ENCODE data around the gene ELP4.

ELP4 gene

GRCh38 chr11:31764261-31764660, 254.7 kb downstream of the ELP4 start:
- no peak overlapping the region for H3K4me3 ChIP-seq (ENCODE audit: low read length)
- H3K27me3 ChIP-seq (ENCODE audit: insufficient read depth, low read length) = no peaks in the 10 kb centered on the region
- no peaks in the 10 kb centered on the region for H3K36me3 ChIP-seq (ENCODE audit: insufficient read depth, low read depth, low read length)
- H3K4me1 ChIP-seq (ENCODE audit: insufficient read depth, low read length) = peaks cover 7% of the 10 kb centered on the region; the same call in 1 of the 2 replicates
- no peaks in the 10 kb centered on the region for H3K9me3 ChIP-seq (ENCODE audit: insufficient read depth, low read depth, low read length)
- no peak overlapping the region for H3K27ac ChIP-seq (ENCODE audit: low read length)
- H3K9ac ChIP-seq (ENCODE audit: low read depth, low read length) = no peak overlapping the region

GRCh38 chr11:31764766-31765165, 255.2 kb downstream of the ELP4 start:
- Histone ChIP-seq H3K4me1 (ENCODE audit: insufficient read depth, low read length) (peaks cover 9% of the 10 kb centered on the region; the same call in 1 of the 2 replicates), H3K9ac (ENCODE audit: low read depth, low read length) (no peak overlapping the region), H3K27ac (ENCODE audit: low read length) (no peak overlapping the region), H3K9me3 (ENCODE audit: insufficient read depth, low read depth, low read length) (no peaks in the 10 kb centered on the region), H3K4me3 (ENCODE audit: low read length) (no peak overlapping the region), H3K36me3 (ENCODE audit: insufficient read depth, low read depth, low read length) (no peaks in the 10 kb centered on the region), H3K27me3 (ENCODE audit: insufficient read depth, low read length) (no peaks in the 10 kb centered on the region)

GRCh38 chr11:31767066-31767465, 257.5 kb downstream of the ELP4 start:
- Histone ChIP-seq H3K9ac (ENCODE audit: low read depth, low read length) (no peak overlapping the region), H3K27me3 (ENCODE audit: insufficient read depth, low read length) (no peaks in the 10 kb centered on the region), H3K4me3 (ENCODE audit: low read length) (no peak overlapping the region), H3K27ac (ENCODE audit: low read length) (no peak overlapping the region), H3K4me1 (ENCODE audit: insufficient read depth, low read length) (peaks cover 9% of the 10 kb centered on the region; the same call in 1 of the 2 replicates), H3K36me3 (ENCODE audit: insufficient read depth, low read depth, low read length) (no peaks in the 10 kb centered on the region), H3K9me3 (ENCODE audit: insufficient read depth, low read depth, low read length) (no peaks in the 10 kb centered on the region)

- Histone ChIP-seq H3K4me1 (ENCODE audit: insufficient read depth, low read length) (peaks cover 9% of the 10 kb centered on the region; the same call in 1 of the 2 replicates), H3K36me3 (ENCODE audit: insufficient read depth, low read depth, low read length) (no peaks in the 10 kb centered on the region), H3K9ac (ENCODE audit: low read depth, low read length) (no peak overlapping the region), H3K27me3 (ENCODE audit: insufficient read depth, low read length) (no peaks in the 10 kb centered on the region), H3K9me3 (ENCODE audit: insufficient read depth, low read depth, low read length) (no peaks in the 10 kb centered on the region), H3K27ac (ENCODE audit: low read length) (no peak overlapping the region), H3K4me3 (ENCODE audit: low read length) (no peak overlapping the region)
Observed at GRCh38 chr11:31767685-31768084, 258.1 kb downstream of the ELP4 start.

- H3K27me3 ChIP-seq (ENCODE audit: insufficient read depth, low read length) = no peaks in the 10 kb centered on the region
- H3K9ac ChIP-seq (ENCODE audit: low read depth, low read length) = no peak overlapping the region
- H3K36me3 ChIP-seq (ENCODE audit: insufficient read depth, low read depth, low read length) = no peaks in the 10 kb centered on the region
- H3K4me3 ChIP-seq (ENCODE audit: low read length) = no peak overlapping the region
- no peak overlapping the region for H3K27ac ChIP-seq (ENCODE audit: low read length)
- H3K4me1 ChIP-seq (ENCODE audit: insufficient read depth, low read length) = peaks cover 9% of the 10 kb centered on the region; the same call in 1 of the 2 replicates
- H3K9me3 ChIP-seq (ENCODE audit: insufficient read depth, low read depth, low read length) = no peaks in the 10 kb centered on the region
Observed at GRCh38 chr11:31768749-31769640, 259.4 kb downstream of the ELP4 start.

GRCh38 chr11:31770011-31770700, 260.6 kb downstream of the ELP4 start:
- H3K9me3 ChIP-seq (ENCODE audit: insufficient read depth, low read depth, low read length) = no peaks in the 10 kb centered on the region
- H3K27me3 ChIP-seq (ENCODE audit: insufficient read depth, low read length) = no peaks in the 10 kb centered on the region
- H3K36me3 ChIP-seq (ENCODE audit: insufficient read depth, low read depth, low read length) = no peaks in the 10 kb centered on the region
- H3K4me1 ChIP-seq (ENCODE audit: insufficient read depth, low read length) = peaks cover 9% of the 10 kb centered on the region; the same call in 1 of the 2 replicates
- H3K27ac ChIP-seq (ENCODE audit: low read length) = no peak overlapping the region
- H3K9ac ChIP-seq (ENCODE audit: low read depth, low read length) = no peak overlapping the region
- no peak overlapping the region for H3K4me3 ChIP-seq (ENCODE audit: low read length)

GRCh38 chr11:31772412-31772811, 262.8 kb downstream of the ELP4 start:
- Histone ChIP-seq H3K9ac (ENCODE audit: low read depth, low read length) (no peak overlapping the region), H3K9me3 (ENCODE audit: insufficient read depth, low read depth, low read length) (peaks cover 2% of the 10 kb centered on the region; the same call in 1 of the 2 replicates), H3K4me3 (ENCODE audit: low read length) (no peak overlapping the region), H3K27me3 (ENCODE audit: insufficient read depth, low read length) (no peaks in the 10 kb centered on the region), H3K27ac (ENCODE audit: low read length) (no peak overlapping the region), H3K4me1 (ENCODE audit: insufficient read depth, low read length) (peaks cover 9% of the 10 kb centered on the region; the same call in 1 of the 2 replicates), H3K36me3 (ENCODE audit: insufficient read depth, low read depth, low read length) (no peaks in the 10 kb centered on the region)

GRCh38 chr11:31779374-31779791, 269.8 kb downstream of the ELP4 start:
- H3K27me3 ChIP-seq (ENCODE audit: insufficient read depth, low read length) = no peaks in the 10 kb centered on the region
- H3K4me3 ChIP-seq (ENCODE audit: low read length) = no peak overlapping the region
- H3K4me1 ChIP-seq (ENCODE audit: insufficient read depth, low read length) = peaks cover 3% of the 10 kb centered on the region
- peaks cover 3% of the 10 kb centered on the region; the same call in 1 of the 2 replicates for H3K9me3 ChIP-seq (ENCODE audit: insufficient read depth, low read depth, low read length)
- no peak overlapping the region for H3K27ac ChIP-seq (ENCODE audit: low read length)
- no peaks in the 10 kb centered on the region for H3K36me3 ChIP-seq (ENCODE audit: insufficient read depth, low read depth, low read length)
- H3K9ac ChIP-seq (ENCODE audit: low read depth, low read length) = no peak overlapping the region

GRCh38 chr11:31780078-31780477, 270.5 kb downstream of the ELP4 start:
- no peak overlapping the region for H3K9ac ChIP-seq (ENCODE audit: low read depth, low read length)
- no peak overlapping the region for H3K4me3 ChIP-seq (ENCODE audit: low read length)
- peaks cover 3% of the 10 kb centered on the region; the same call in 1 of the 2 replicates for H3K9me3 ChIP-seq (ENCODE audit: insufficient read depth, low read depth, low read length)
- no peak overlapping the region for H3K27ac ChIP-seq (ENCODE audit: low read length)
- no peaks in the 10 kb centered on the region for H3K27me3 ChIP-seq (ENCODE audit: insufficient read depth, low read length)
- H3K4me1 ChIP-seq (ENCODE audit: insufficient read depth, low read length) = peaks cover 3% of the 10 kb centered on the region
- no peaks in the 10 kb centered on the region for H3K36me3 ChIP-seq (ENCODE audit: insufficient read depth, low read depth, low read length)

GRCh38 chr11:31780480-31780971, 271.0 kb downstream of the ELP4 start:
- H3K4me1 ChIP-seq (ENCODE audit: insufficient read depth, low read length) = peaks cover 3% of the 10 kb centered on the region
- H3K27ac ChIP-seq (ENCODE audit: low read length) = no peak overlapping the region
- no peaks in the 10 kb centered on the region for H3K27me3 ChIP-seq (ENCODE audit: insufficient read depth, low read length)
- H3K9me3 ChIP-seq (ENCODE audit: insufficient read depth, low read depth, low read length) = peaks cover 3% of the 10 kb centered on the region; the same call in 1 of the 2 replicates
- no peak overlapping the region for H3K9ac ChIP-seq (ENCODE audit: low read depth, low read length)
- H3K4me3 ChIP-seq (ENCODE audit: low read length) = no peak overlapping the region
- H3K36me3 ChIP-seq (ENCODE audit: insufficient read depth, low read depth, low read length) = no peaks in the 10 kb centered on the region

- Histone ChIP-seq H3K4me1 (ENCODE audit: insufficient read depth, low read length) (peaks cover 3% of the 10 kb centered on the region), H3K4me3 (ENCODE audit: low read length) (no peak overlapping the region), H3K27ac (ENCODE audit: low read length) (no peak overlapping the region)
Observed at GRCh38 chr11:31782257-31782656, 272.7 kb downstream of the ELP4 start.

More at GRCh38 chr11:31782257-31782656, 272.7 kb downstream of the ELP4 start:
- Histone ChIP-seq H3K27me3 (ENCODE audit: insufficient read depth, low read length) (no peaks in the 10 kb centered on the region), H3K36me3 (ENCODE audit: insufficient read depth, low read depth, low read length) (no peaks in the 10 kb centered on the region), H3K9me3 (ENCODE audit: insufficient read depth, low read depth, low read length) (peaks cover 2% of the 10 kb centered on the region; the same call in 1 of the 2 replicates), H3K9ac (ENCODE audit: low read depth, low read length) (no peak overlapping the region)
